K562 (cell line): ENCODE data around the gene BRD7. TPM values are rescaled to one million over a fixed set of nuclear protein-coding genes. Genes with fewer than 3 reads are reported as not detected.
A peak's percentile ranks its signal among the peaks of the same experiment; 100 is the strongest.

ENCODE experiments used
- BRD9 ChIP-seq: fragments of 450-650 bp; IDR thresholded peaks from 2 replicates; pipeline ENCODE4 v1.6.1; 2018; ENCODE audit warnings: low read depth; ENCODE audit not compliant: partially characterized antibody
- BRF2 ChIP-seq: IDR thresholded peaks from 3 replicates; pipeline ENCODE4 v1.6.1; 2011; ENCODE audit warnings: borderline replicate concordance, mild to moderate bottlenecking; ENCODE audit not compliant: insufficient read length, insufficient read depth
- CCAR2 ChIP-seq: fragments of 200-400 bp; formaldehyde crosslinking; IDR thresholded peaks from 2 replicates; pipeline ENCODE4 v1.6.1; 2017; ENCODE audit warnings: mild to moderate bottlenecking, low read depth, low read length
- CCNT2 ChIP-seq: IDR thresholded peaks from 2 replicates; pipeline ENCODE4 v1.6.1; 2011; ENCODE audit warnings: borderline replicate concordance, low read depth, mild to moderate bottlenecking, moderate library complexity, mixed read lengths, low read length; ENCODE audit not compliant: insufficient read length; ENCODE audit errors: extremely low read depth
- CEBPG ChIP-seq, 3 experiments: fragments of 200-800 bp in 1 of 3; sonication (Bioruptor generic) in 1 of 3; sonication (generic) in 1 of 3; formaldehyde crosslinking in 1 of 3; IDR thresholded peaks in 2 of 3; conservative IDR thresholded peaks in 1 of 3; 2 replicates each; pipeline versions ENCODE4 v1.6.1 to v1.8.0; 2016 to 2022; ENCODE audit warnings: missing compliant biosample characterization in 2 of 3, missing genetic modification characterization in 2 of 3, mild to moderate bottlenecking in 1 of 3, missing genetic modification reagents in 1 of 3
- CHD4 ChIP-seq: fragments of 200-600 bp; sonication (generic); IDR thresholded peaks from 3 replicates; pipeline ENCODE4 v1.6.1; 2012; ENCODE audit warnings: low read depth, mild to moderate bottlenecking, mixed read lengths, low read length, inconsistent platforms; ENCODE audit not compliant: insufficient read depth, insufficient replicate concordance, poor library complexity, severe bottlenecking
- CTCF ChIP-seq, 3 experiments: IDR thresholded peaks in 2 of 3; conservative IDR thresholded peaks in 1 of 3; 2 replicates each; pipeline ENCODE4 v1.5.1; 2011 to 2012; ENCODE audit warnings: low read length in 3 of 3, mild to moderate bottlenecking in 3 of 3, control low read depth in 2 of 3, improper control_type of control experiment in 1 of 3, inconsistent platforms in 1 of 3, low read depth in 1 of 3, mixed read lengths in 1 of 3, moderate library complexity in 1 of 3; ENCODE audit not compliant: insufficient read depth in 2 of 3
- CXXC5 ChIP-seq: fragments of 250-450 bp; sonication (Bioruptor Pico); IDR thresholded peaks from 2 replicates; pipeline ENCODE4 v1.8.0; 2022; ENCODE audit warnings: inconsistent platforms, mild to moderate bottlenecking, moderate library complexity
- FOSL1 ChIP-seq: fragments of 200-800 bp; sonication (Bioruptor generic); conservative IDR thresholded peaks from 2 replicates; pipeline ENCODE4 v1.6.1; 2016; ENCODE audit warnings: missing genetic modification characterization, missing compliant biosample characterization
- FOXJ3 ChIP-seq: sonication (generic); formaldehyde crosslinking; IDR thresholded peaks from 2 replicates; pipeline ENCODE4 v1.4.0; 2020; ENCODE audit warnings: mild to moderate bottlenecking, missing genetic modification reagents
- HIVEP1 ChIP-seq: fragments of 250-450 bp; sonication (Bioruptor Pico); IDR thresholded peaks from 2 replicates; pipeline ENCODE4 v1.4.0; 2020; ENCODE audit warnings: mild to moderate bottlenecking
- HMG20B ChIP-seq: fragments of 250-450 bp; sonication (Bioruptor Pico); IDR thresholded peaks from 2 replicates; pipeline ENCODE4 v1.5.0; 2021; ENCODE audit warnings: mild to moderate bottlenecking
- KAT7 ChIP-seq: sonication (generic); formaldehyde crosslinking; IDR thresholded peaks from 2 replicates; pipeline ENCODE4 v1.8.0; 2022; ENCODE audit warnings: missing genetic modification reagents, mild to moderate bottlenecking, borderline replicate concordance
- LCOR ChIP-seq: sonication (generic); formaldehyde crosslinking; IDR thresholded peaks from 2 replicates; pipeline ENCODE4 v1.8.0; 2022; ENCODE audit warnings: mild to moderate bottlenecking, missing genetic modification reagents
- PKNOX1 ChIP-seq: fragments of 450-650 bp; IDR thresholded peaks from 2 replicates; pipeline ENCODE4 v1.6.1; 2016
- POLR2AphosphoS5 ChIP-seq: IDR thresholded peaks from 2 replicates; pipeline ENCODE4 v1.6.1; 2011; ENCODE audit warnings: mild to moderate bottlenecking, low read depth, low read length, moderate library complexity; ENCODE audit not compliant: control insufficient read depth, insufficient read depth
- POLR3G ChIP-seq: IDR thresholded peaks from 2 replicates; pipeline ENCODE4 v1.6.1; 2011; ENCODE audit not compliant: insufficient read length, insufficient replicate concordance; ENCODE audit errors: extremely low read depth
- RAD21 ChIP-seq, 2 experiments: fragments of 250-450 bp in 1 of 2; fragments of 450-650 bp in 1 of 2; sonication (Bioruptor Pico) in 1 of 2; formaldehyde crosslinking in 1 of 2; IDR thresholded peaks in 1 of 2; conservative IDR thresholded peaks in 1 of 2; 2 replicates each; pipeline versions ENCODE4 v1.4.0 to v1.8.0; 2020 to 2022; ENCODE audit warnings: mild to moderate bottlenecking in 2 of 2, moderate library complexity in 1 of 2
- SREBF1 ChIP-seq: fragments of 150-350 bp; IDR thresholded peaks from 2 replicates; pipeline ENCODE4 v1.6.1; 2014; ENCODE audit warnings: antibody characterized with exemption, low read depth, low read length, borderline replicate concordance
- SREBF2 ChIP-seq: sonication (generic); formaldehyde crosslinking; IDR thresholded peaks from 2 replicates; pipeline ENCODE4 v1.4.0; 2020; ENCODE audit warnings: mild to moderate bottlenecking, missing genetic modification reagents
- TAL1 ChIP-seq: fragments of 450-650 bp; IDR thresholded peaks from 2 replicates; pipeline ENCODE4 v1.6.1; 2016; ENCODE audit warnings: mild to moderate bottlenecking
- ZNF561 ChIP-seq: fragments of 450-650 bp; formaldehyde crosslinking; conservative IDR thresholded peaks from 2 replicates; pipeline ENCODE4 v1.4.0; 2020; ENCODE audit warnings: mild to moderate bottlenecking, moderate library complexity
- polyA plus RNA-seq, 8 experiments: library from polyadenylated mRNA; depleted of rRNA in 4 of 8; stranded (reverse) in 5 of 8; unstranded in 3 of 8; fragments of >200 nt; fragmentation: Nextera tagmentation in 2 of 8; fragmentation: Illumina TruSeq in 1 of 8; extraction: Ambion mirVana in 2 of 8; extraction: Trizol in 1 of 8; gene quantifications; 2 replicates each; pipeline versions ENCODE4 v1.2.1 to v1.2.3, GENCODE V29; 2011 to 2014; ENCODE audit warnings: inconsistent platforms in 1 of 8, missing spikeins in 1 of 8
- total RNA-seq, 7 experiments: library from RNA; depleted of rRNA in 6 of 7; stranded (reverse); fragments of >200 nt in 6 of 7; fragmentation: Illumina TruSeq in 2 of 7; extraction: Trizol in 2 of 7; gene quantifications; 2 replicates each; pipeline versions ENCODE4 v1.2.1 to v1.2.3, GENCODE V29; 2011 to 2021; ENCODE audit warnings: low replicate concordance in 1 of 7

BRD7 gene
- total and polyA plus RNA-seq, 9 of the 15 experiments (the other 6 are each of a cell fraction or from before 2014, with no cell fraction given): 20.6 to 101 (median 68.7) TPM

GRCh38 chr16:50266337-50267091 is 102.3 kb downstream of the BRD7 start, which contains the start of gene ADCY7 (continued):
- TF ChIP-seq CCNT2: peak; percentile 38
- TF ChIP-seq BRF2: no peak
- TF ChIP-seq BRD9: no peak
- peak; percentile 92 for TF ChIP-seq FOSL1 (tag)
- no peak for TF ChIP-seq FOXJ3 (CRISPR knock-in tag)
- peak; percentile 86; the same call in 1 of the 2 replicates for TF ChIP-seq KAT7
- no peak for TF ChIP-seq SREBF2 (CRISPR knock-in tag)
- peak; percentile 61; the same call in 1 of the 2 replicates for TF ChIP-seq POLR2AphosphoS5
- peak; percentile 40; the same call in 1 of the 2 replicates for TF ChIP-seq LCOR (CRISPR knock-in tag)
- no peak for TF ChIP-seq CCAR2
- no peak for TF ChIP-seq CTCF (IDR thresholded peaks at IDR 0.05 in 2 of 3, conservative IDR thresholded peaks at IDR 0.05 in 1 of 3; ENCODE audit: insufficient read depth in 2 of 3, low read depth in 1 of 3, low read length in 3 of 3)
- TF ChIP-seq HIVEP1 (CRISPR knock-in tag): no peak
- TF ChIP-seq CEBPG (CRISPR knock-in tag; IDR thresholded peaks at IDR 0.05): no peak
- TF ChIP-seq CEBPG (tag; conservative IDR thresholded peaks at IDR 0.05 in 1 of 2, IDR thresholded peaks at IDR 0.05 in 1 of 2): no peak
- TF ChIP-seq HMG20B (CRISPR knock-in tag): no peak
- TF ChIP-seq POLR3G: no peak
- TF ChIP-seq CHD4: no peak
- no peak for TF ChIP-seq TAL1
- no peak for TF ChIP-seq ZNF561 (CRISPR knock-in tag)
- TF ChIP-seq CXXC5: peak; percentile 74
- no peak for TF ChIP-seq SREBF1
- TF ChIP-seq PKNOX1: no peak
- peak in 1 of 2 experiments; percentile 18; a peak in 2 of 4 replicates for TF ChIP-seq RAD21 (CRISPR knock-in tag; conservative IDR thresholded peaks at IDR 0.05 in 1 of 2, IDR thresholded peaks at IDR 0.05 in 1 of 2)
